Astrocyte (in vitro differentiated cells and primary cell): ENCODE measurements around the gene TTC1. TPM values are rescaled to one million over a fixed set of nuclear protein-coding genes. Genes with fewer than 3 reads are reported as not detected.

Source experiments
- DNase-seq: peaks from one replicate; pipeline ENCODE4 v3.0.0-alpha.2; 2010; ENCODE audit warnings: low read depth
- FAIRE-seq: peaks from 2 replicates; lab custom pipeline; 2011; peaks lifted over from hg19 to GRCh38; lab: Jason Lieb, UNC
- H2AFZ ChIP-seq: 2 replicates; pipeline ENCODE4 v1.6.0; 2012; ENCODE audit warnings: low read depth, low read length, inconsistent platforms
- H3K27ac ChIP-seq: 2 replicates; pipeline ENCODE4 v1.5.1; 2011; ENCODE audit warnings: low read depth, low read length, inconsistent platforms
- H3K27me3 ChIP-seq: 2 replicates; pipeline ENCODE4 v1.6.0; 2011; ENCODE audit warnings: low read length, inconsistent platforms; ENCODE audit not compliant: insufficient read depth
- H3K36me3 ChIP-seq: 2 replicates; pipeline ENCODE4 v1.5.1; 2011; ENCODE audit warnings: low read length, inconsistent platforms; ENCODE audit not compliant: insufficient read depth
- H3K4me1 ChIP-seq: 2 replicates; pipeline ENCODE4 v1.5.1; 2011; ENCODE audit warnings: low read length, inconsistent platforms; ENCODE audit not compliant: insufficient read depth
- H3K4me2 ChIP-seq: 2 replicates; pipeline ENCODE4 v1.6.0; 2012; ENCODE audit warnings: low read length, inconsistent platforms
- H3K4me3 ChIP-seq: 2 replicates; pipeline ENCODE4 v1.5.1; 2011; ENCODE audit warnings: low read depth, mild to moderate bottlenecking, low read length, inconsistent platforms; ENCODE audit not compliant: insufficient read depth
- H3K79me2 ChIP-seq: 2 replicates; pipeline ENCODE4 v1.6.0; 2012; ENCODE audit warnings: mild to moderate bottlenecking, low read length, inconsistent platforms; ENCODE audit not compliant: insufficient read depth
- H3K9ac ChIP-seq: 2 replicates; pipeline ENCODE4 v1.6.0; 2012; ENCODE audit warnings: mild to moderate bottlenecking, low read length, inconsistent platforms
- H3K9me3 ChIP-seq: 2 replicates; pipeline ENCODE4 v1.5.1; 2012; ENCODE audit warnings: low read depth, mild to moderate bottlenecking, low read length, inconsistent platforms; ENCODE audit not compliant: insufficient read depth
- H4K20me1 ChIP-seq: 2 replicates; pipeline ENCODE4 v1.6.0; 2012; ENCODE audit warnings: low read length, inconsistent platforms; ENCODE audit not compliant: insufficient read depth
- H3K27ac Mint-ChIP-seq: one replicate; pipeline ENCODE4 v1.8.0; 2021; ENCODE audit warnings: mild to moderate bottlenecking, mixed read lengths; ENCODE audit not compliant: unreplicated experiment
- H3K27me3 Mint-ChIP-seq: one replicate; pipeline ENCODE4 v1.8.0; 2021; ENCODE audit warnings: low read depth, mixed read lengths; ENCODE audit not compliant: unreplicated experiment
- H3K36me3 Mint-ChIP-seq: one replicate; pipeline ENCODE4 v1.8.0; 2021; ENCODE audit warnings: low read depth, mixed read lengths; ENCODE audit not compliant: unreplicated experiment
- H3K4me1 Mint-ChIP-seq: one replicate; pipeline ENCODE4 v1.8.0; 2021; ENCODE audit warnings: low read depth, mixed read lengths; ENCODE audit not compliant: unreplicated experiment
- H3K4me3 Mint-ChIP-seq: one replicate; pipeline ENCODE4 v1.8.0; 2021; ENCODE audit warnings: mild to moderate bottlenecking, moderate library complexity, mixed read lengths; ENCODE audit not compliant: unreplicated experiment
- H3K9me3 Mint-ChIP-seq: one replicate; pipeline ENCODE4 v1.8.0; 2021; ENCODE audit warnings: mild to moderate bottlenecking, mixed read lengths; ENCODE audit not compliant: unreplicated experiment
- EZH2 ChIP-seq: IDR thresholded peaks from 2 replicates; pipeline ENCODE4 v1.6.1; 2012; ENCODE audit warnings: mild to moderate bottlenecking, low read length, inconsistent platforms; ENCODE audit not compliant: insufficient read depth
- total RNA-seq: library from RNA; stranded (reverse); gene quantifications from 2 replicates; pipeline ENCODE4 v1.2.1, GENCODE V29; 2021
- TF ChIP-seq, protein P1 (sequence below): IDR thresholded peaks from 2 replicates; pipeline ENCODE4 v1.5.1; 2011; ENCODE audit warnings: low read depth, mild to moderate bottlenecking, inconsistent platforms, low read length, moderate library complexity; ENCODE audit not compliant: insufficient read depth

TTC1 gene
- total RNA-seq, 1 donor from 2014 or later, result 61.2 TPM

DNA sequence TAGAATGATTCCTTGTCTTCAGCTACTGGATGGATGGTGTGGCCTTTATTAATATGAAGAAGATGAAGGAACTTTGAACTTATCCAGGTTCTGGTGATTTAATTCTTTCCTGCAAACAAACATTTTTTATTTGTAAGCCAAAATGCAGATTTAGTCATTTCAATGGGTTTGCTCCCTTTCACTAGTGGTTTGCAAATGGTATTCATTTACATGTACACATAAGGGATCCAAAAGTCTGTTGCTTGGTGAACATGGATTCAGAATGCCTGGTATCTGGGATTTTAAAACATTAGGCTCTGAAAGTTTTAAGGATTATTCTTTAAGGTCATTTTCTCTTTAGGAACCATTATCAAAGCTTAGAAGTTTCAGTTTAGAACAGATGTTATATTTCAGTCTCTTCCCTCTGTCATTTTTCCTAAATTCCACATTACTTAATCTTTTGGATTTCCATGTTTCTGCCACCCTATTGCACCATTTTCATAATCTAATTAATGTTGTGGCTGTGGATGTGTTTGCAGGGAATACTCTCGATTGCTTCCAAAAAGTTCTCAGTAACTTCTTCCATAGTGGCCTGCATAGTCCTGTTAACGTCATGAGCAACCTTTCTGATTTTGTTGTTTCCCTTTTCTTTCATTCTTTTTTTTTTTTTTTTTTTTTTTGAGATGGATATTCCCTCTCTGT is 10.1 kb downstream of the TTC1 start:
- Histone ChIP-seq H3K79me2 (peaks cover 35% of the 10 kb centered on the region), H3K27me3 (no peaks in the 10 kb centered on the region), H2AFZ (no peak overlapping the region), H3K4me1 (peaks cover 6% of the 10 kb centered on the region), H3K9me3 (no peaks in the 10 kb centered on the region), H3K27ac (no peak overlapping the region), H3K4me2 (no peak overlapping the region), H4K20me1 (peaks cover 49% of the 10 kb centered on the region), H3K9ac (no peak overlapping the region), H3K36me3 (peaks cover 9% of the 10 kb centered on the region), H3K4me3 (no peak overlapping the region)
- Mint-ChIP-seq H3K27ac (no peak overlapping the region), H3K36me3 (peaks cover 1% of the 10 kb centered on the region), H3K27me3 (no peaks in the 10 kb centered on the region), H3K4me3 (no peak overlapping the region), H3K4me1 (peaks cover 8% of the 10 kb centered on the region), H3K9me3 (no peaks in the 10 kb centered on the region)
- TF ChIP-seq, protein P1, sequence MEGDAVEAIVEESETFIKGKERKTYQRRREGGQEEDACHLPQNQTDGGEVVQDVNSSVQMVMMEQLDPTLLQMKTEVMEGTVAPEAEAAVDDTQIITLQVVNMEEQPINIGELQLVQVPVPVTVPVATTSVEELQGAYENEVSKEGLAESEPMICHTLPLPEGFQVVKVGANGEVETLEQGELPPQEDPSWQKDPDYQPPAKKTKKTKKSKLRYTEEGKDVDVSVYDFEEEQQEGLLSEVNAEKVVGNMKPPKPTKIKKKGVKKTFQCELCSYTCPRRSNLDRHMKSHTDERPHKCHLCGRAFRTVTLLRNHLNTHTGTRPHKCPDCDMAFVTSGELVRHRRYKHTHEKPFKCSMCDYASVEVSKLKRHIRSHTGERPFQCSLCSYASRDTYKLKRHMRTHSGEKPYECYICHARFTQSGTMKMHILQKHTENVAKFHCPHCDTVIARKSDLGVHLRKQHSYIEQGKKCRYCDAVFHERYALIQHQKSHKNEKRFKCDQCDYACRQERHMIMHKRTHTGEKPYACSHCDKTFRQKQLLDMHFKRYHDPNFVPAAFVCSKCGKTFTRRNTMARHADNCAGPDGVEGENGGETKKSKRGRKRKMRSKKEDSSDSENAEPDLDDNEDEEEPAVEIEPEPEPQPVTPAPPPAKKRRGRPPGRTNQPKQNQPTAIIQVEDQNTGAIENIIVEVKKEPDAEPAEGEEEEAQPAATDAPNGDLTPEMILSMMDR, result no peak
- no peak for TF ChIP-seq EZH2
- FAIRE-seq (no peak), DNase-seq (no peak)

DNA sequence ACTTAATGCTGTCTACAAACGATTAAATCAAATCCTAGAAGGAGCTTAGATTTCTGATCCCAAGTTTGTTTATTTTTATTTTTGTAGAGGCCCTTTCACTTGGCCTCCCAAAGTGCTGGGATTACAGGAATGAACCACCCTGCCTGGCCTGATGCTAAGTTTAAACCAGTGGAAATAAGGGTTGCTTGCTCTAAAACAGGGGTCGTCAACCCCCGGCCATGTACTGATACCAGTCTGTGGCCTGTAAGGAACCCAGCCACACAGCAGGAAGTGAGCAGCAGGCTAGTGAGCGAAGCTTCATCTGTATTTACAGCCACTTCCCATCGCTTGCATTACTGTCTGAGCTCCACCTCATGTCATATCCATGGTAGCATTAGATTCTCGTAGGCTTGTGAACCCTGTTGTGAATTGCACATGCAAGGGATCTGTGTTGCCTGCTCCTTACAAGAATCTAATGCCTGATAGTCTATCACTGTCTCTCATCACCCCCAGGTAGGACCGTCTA is 11.4 kb downstream of the TTC1 start:
- Histone ChIP-seq H3K4me2 (no peak overlapping the region), H3K27me3 (no peaks in the 10 kb centered on the region), H3K9me3 (no peaks in the 10 kb centered on the region), H3K9ac (no peak overlapping the region), H3K27ac (no peak overlapping the region), H3K79me2 (peaks cover 37% of the 10 kb centered on the region), H4K20me1 (peaks cover 50% of the 10 kb centered on the region), H2AFZ (no peak overlapping the region), H3K4me3 (no peak overlapping the region), H3K4me1 (peaks cover 6% of the 10 kb centered on the region), H3K36me3 (peaks cover 6% of the 10 kb centered on the region)
- Mint-ChIP-seq H3K27me3 (no peaks in the 10 kb centered on the region), H3K9me3 (no peaks in the 10 kb centered on the region), H3K4me3 (no peak overlapping the region), H3K27ac (no peak overlapping the region), H3K36me3 (peaks cover 1% of the 10 kb centered on the region), H3K4me1 (peaks cover 8% of the 10 kb centered on the region)
- FAIRE-seq (no peak), DNase-seq (no peak)
- no peak for TF ChIP-seq EZH2
- TF ChIP-seq, protein P1, result no peak

DNA sequence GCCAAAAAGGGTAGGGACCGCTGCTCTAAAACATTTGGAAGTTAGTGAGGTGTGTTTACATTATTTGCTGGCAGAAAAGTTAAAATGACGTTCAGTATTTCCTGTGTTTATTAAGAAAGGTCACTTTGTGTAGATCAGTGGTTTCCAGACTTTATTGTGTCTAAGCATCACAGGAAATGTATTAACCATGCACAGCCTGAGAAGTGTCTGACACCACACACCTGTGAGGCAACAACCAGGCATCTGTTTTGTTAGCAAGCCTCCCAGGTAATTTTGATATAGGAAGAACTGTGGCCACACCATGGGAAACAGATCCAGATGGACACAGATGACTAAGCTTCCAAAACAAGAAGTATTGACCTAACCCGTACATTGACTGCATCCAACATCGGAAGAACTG is 12.0 kb downstream of the TTC1 start:
- H3K4me1 Mint-ChIP-seq, result peaks cover 8% of the 10 kb centered on the region
- peaks cover 6% of the 10 kb centered on the region for H3K4me1 ChIP-seq
- no peaks in the 10 kb centered on the region for H3K9me3 ChIP-seq
- FAIRE-seq (no peak), DNase-seq (peak; percentile 13)
- H3K9me3 Mint-ChIP-seq, result no peaks in the 10 kb centered on the region
- peaks cover 6% of the 10 kb centered on the region for H3K36me3 ChIP-seq
- H3K27ac ChIP-seq, result no peak overlapping the region
- peaks cover 2% of the 10 kb centered on the region for H3K36me3 Mint-ChIP-seq
- no peak overlapping the region for H2AFZ ChIP-seq
- H4K20me1 ChIP-seq, result peaks cover 51% of the 10 kb centered on the region
- no peaks in the 10 kb centered on the region for H3K27me3 ChIP-seq
- no peaks in the 10 kb centered on the region for H3K27me3 Mint-ChIP-seq
- H3K27ac Mint-ChIP-seq, result no peak overlapping the region
- H3K4me3 Mint-ChIP-seq, result no peak overlapping the region
- H3K4me3 ChIP-seq, result no peak overlapping the region
- H3K79me2 ChIP-seq, result peaks cover 35% of the 10 kb centered on the region
- no peak for TF ChIP-seq EZH2
- TF ChIP-seq, protein P1, result no peak
- H3K9ac ChIP-seq, result no peak overlapping the region
- peak overlapping the region; percentile 7 for H3K4me2 ChIP-seq
